H9 (cell line): Measurements from ENCODE around the gene C1orf21. TPM values are rescaled to one million over a fixed set of nuclear protein-coding genes. Genes with fewer than 3 reads are reported as not detected.

Experiments
- DNase-seq: peaks from one replicate; pipeline ENCODE4 v3.0.0-alpha.2; 2017
- H2AFZ ChIP-seq: one replicate; pipeline ENCODE4 v1.6.1; 2013; ENCODE audit warnings: mild to moderate bottlenecking, low read length, control low read depth, moderate library complexity
- H2AK5ac ChIP-seq: 2 replicates; pipeline ENCODE4 v1.6.1; 2013; ENCODE audit warnings: low read length, control low read depth, mixed read lengths; ENCODE audit not compliant: insufficient read length
- H2BK120ac ChIP-seq: one replicate; pipeline ENCODE4 v1.6.1; 2013; ENCODE audit warnings: low read depth, mild to moderate bottlenecking, low read length, control low read depth, inconsistent platforms; ENCODE audit not compliant: poor library complexity, severe bottlenecking
- H2BK12ac ChIP-seq: 2 replicates; pipeline ENCODE4 v1.6.1; 2013; ENCODE audit warnings: low read length, control low read depth, mixed read lengths, low read depth; ENCODE audit not compliant: insufficient read length
- H2BK15ac ChIP-seq: 2 replicates; pipeline ENCODE4 v1.6.1; 2013; ENCODE audit warnings: low read depth, low read length, control low read depth
- H2BK20ac ChIP-seq: one replicate; pipeline ENCODE4 v1.6.1; 2013; ENCODE audit warnings: low read depth, mild to moderate bottlenecking, low read length, control low read depth, inconsistent platforms; ENCODE audit not compliant: poor library complexity, severe bottlenecking
- H2BK5ac ChIP-seq: 2 replicates; pipeline ENCODE4 v1.6.1; 2013; ENCODE audit warnings: low read length, control low read depth, mixed read lengths; ENCODE audit not compliant: insufficient read length
- H3K14ac ChIP-seq: 2 replicates; pipeline ENCODE4 v1.6.1; 2013; ENCODE audit warnings: low read length, control low read depth; ENCODE audit not compliant: insufficient read depth
- H3K18ac ChIP-seq: 2 replicates; pipeline ENCODE4 v1.6.1; 2013; ENCODE audit warnings: low read depth, mild to moderate bottlenecking, mixed read lengths, low read length, control low read depth; ENCODE audit not compliant: insufficient read length
- H3K23ac ChIP-seq: 2 replicates; pipeline ENCODE4 v1.6.1; 2013; ENCODE audit warnings: low read length, control low read depth, mixed read lengths, low read depth; ENCODE audit not compliant: insufficient read length
- H3K23me2 ChIP-seq: 2 replicates; pipeline ENCODE4 v1.6.1; 2013; ENCODE audit warnings: low read depth, mild to moderate bottlenecking, mixed read lengths, low read length, control low read depth; ENCODE audit not compliant: insufficient read length, poor library complexity, severe bottlenecking
- H3K27ac ChIP-seq: 2 replicates; pipeline ENCODE4 v1.5.1; 2013; ENCODE audit warnings: low read length, control low read depth, mixed read lengths, low read depth; ENCODE audit not compliant: insufficient read length
- H3K27me3 ChIP-seq: 2 replicates; pipeline ENCODE4 v1.6.1; 2013; ENCODE audit warnings: low read length, control low read depth, inconsistent platforms; ENCODE audit not compliant: insufficient read depth
- H3K4ac ChIP-seq: 2 replicates; pipeline ENCODE4 v1.6.1; 2013; ENCODE audit warnings: low read depth, mild to moderate bottlenecking, control low read depth, inconsistent platforms, low read length, moderate library complexity
- H3K4me1 ChIP-seq: 2 replicates; pipeline ENCODE4 v1.6.1; 2013; ENCODE audit warnings: low read length, control low read depth, inconsistent platforms; ENCODE audit not compliant: insufficient read depth
- H3K4me2 ChIP-seq: 2 replicates; pipeline ENCODE4 v1.6.1; 2013; ENCODE audit warnings: low read length, control low read depth, mixed read lengths; ENCODE audit not compliant: insufficient read length, insufficient read depth
- H3K56ac ChIP-seq: 2 replicates; pipeline ENCODE4 v1.6.1; 2013; ENCODE audit warnings: low read depth, mild to moderate bottlenecking, mixed read lengths, low read length, control low read depth; ENCODE audit not compliant: insufficient read length
- H3K79me1 ChIP-seq: 2 replicates; pipeline ENCODE4 v1.6.1; 2013; ENCODE audit warnings: low read depth, mild to moderate bottlenecking, moderate library complexity, low read length, control low read depth, inconsistent platforms; ENCODE audit not compliant: insufficient read depth, poor library complexity, severe bottlenecking
- H3K79me2 ChIP-seq: 2 replicates; pipeline ENCODE4 v1.6.1; 2013; ENCODE audit warnings: low read length, control low read depth, inconsistent platforms; ENCODE audit not compliant: insufficient read depth
- H3K9ac ChIP-seq: 2 replicates; pipeline ENCODE4 v1.6.1; 2013; ENCODE audit warnings: low read length, control low read depth, mixed read lengths; ENCODE audit not compliant: insufficient read length; ENCODE audit errors: extremely low read depth
- H3K9me3 ChIP-seq: one replicate; pipeline ENCODE4 v1.6.1; 2013; ENCODE audit warnings: low read depth, low read length, inconsistent platforms; ENCODE audit not compliant: control insufficient read depth
- H3T11ph ChIP-seq: one replicate; pipeline ENCODE4 v1.6.1; 2013; ENCODE audit warnings: mild to moderate bottlenecking, low read length, control low read depth, inconsistent platforms
- H4K20me1 ChIP-seq: one replicate; pipeline ENCODE4 v1.6.1; 2013; ENCODE audit not compliant: control insufficient read depth, insufficient read length, insufficient read depth
- H4K5ac ChIP-seq: 2 replicates; pipeline ENCODE4 v1.6.1; 2013; ENCODE audit warnings: low read depth, mild to moderate bottlenecking, mixed read lengths, low read length, control low read depth; ENCODE audit not compliant: insufficient read length
- H4K8ac ChIP-seq: replicated peaks from 2 replicates; pipeline ENCODE4 v1.6.1; 2013; ENCODE audit warnings: low read length, control low read depth, mixed read lengths, low read depth; ENCODE audit not compliant: insufficient read length
- H4K91ac ChIP-seq: 2 replicates; pipeline ENCODE4 v1.6.1; 2013; ENCODE audit warnings: low read depth, mild to moderate bottlenecking, moderate library complexity, mixed read lengths, low read length, control low read depth; ENCODE audit not compliant: insufficient read length
- H3K27ac Mint-ChIP-seq, 3 experiments: 2 replicates in 2 of 3; 3 replicates in 1 of 3; pipeline ENCODE4 v1.8.0; 2020 to 2021; ENCODE audit warnings: mixed read lengths in 3 of 3, mild to moderate bottlenecking in 1 of 3, moderate library complexity in 1 of 3
- H3K27me3 Mint-ChIP-seq: 2 replicates; pipeline ENCODE4 v1.8.0; 2021; ENCODE audit warnings: low read depth, mild to moderate bottlenecking, moderate library complexity, mixed read lengths
- H3K36me3 Mint-ChIP-seq, 3 experiments: 2 replicates in 2 of 3; 3 replicates in 1 of 3; pipeline ENCODE4 v1.8.0; 2020 to 2021; ENCODE audit warnings: low read depth in 3 of 3, mixed read lengths in 3 of 3; ENCODE audit not compliant: insufficient read depth in 1 of 3
- H3K4me1 Mint-ChIP-seq, 2 experiments: 2 replicates each; pipeline ENCODE4 v1.8.0; 2020; ENCODE audit warnings: mixed read lengths in 2 of 2
- H3K4me3 Mint-ChIP-seq, 2 experiments: 2 replicates in 1 of 2; 3 replicates in 1 of 2; pipeline ENCODE4 v1.8.0; 2020 to 2021; ENCODE audit warnings: mild to moderate bottlenecking in 2 of 2, mixed read lengths in 2 of 2, moderate library complexity in 1 of 2
- H3K9me3 Mint-ChIP-seq, 2 experiments: 2 replicates in 1 of 2; 3 replicates in 1 of 2; pipeline ENCODE4 v1.8.0; 2020; ENCODE audit warnings: mild to moderate bottlenecking in 2 of 2, mixed read lengths in 2 of 2, moderate library complexity in 1 of 2
- WGBS: extraction: QIAGEN DNeasy Blood & Tissue Kit; methylation state at CpG from one replicate; pipeline ENCODE4 v1.1.7; 2013; ENCODE audit warnings: missing lambda C conversion rate, low lambda C conversion rate, mixed read lengths; ENCODE audit not compliant: insufficient read length; ENCODE audit errors: extremely low coverage; 5-methylcytosine and 5-hydroxymethylcytosine counted together
- total RNA-seq: library from RNA; stranded (reverse); gene quantifications from 2 replicates; pipeline ENCODE4 v1.2.1, GENCODE V29; 2021
- TF ChIP-seq, protein P1 (sequence below): fragments of 200-600 bp; sonication (generic); conservative IDR thresholded peaks from 3 replicates; pipeline ENCODE4 v1.8.0; 2021; ENCODE audit warnings: antibody characterized with exemption, mild to moderate bottlenecking

Gene C1orf21
- total RNA-seq, 1 experiment from 2014 or later = 36.0 TPM

GRCh38 chr1:184373155-184373554, 13.7 kb upstream of the C1orf21 start:
- no peak overlapping the region for H3K9ac ChIP-seq
- Mint-ChIP-seq H3K4me1 (peaks cover 16% of the 10 kb centered on the region in 2 experiments), H3K36me3 (no peaks in the 10 kb centered on the region), H3K27me3 (no peaks in the 10 kb centered on the region), H3K4me3 (no peak overlapping the region), H3K27ac (no peak overlapping the region), H3K9me3 (no peaks in the 10 kb centered on the region)
- TF ChIP-seq, protein P1, sequence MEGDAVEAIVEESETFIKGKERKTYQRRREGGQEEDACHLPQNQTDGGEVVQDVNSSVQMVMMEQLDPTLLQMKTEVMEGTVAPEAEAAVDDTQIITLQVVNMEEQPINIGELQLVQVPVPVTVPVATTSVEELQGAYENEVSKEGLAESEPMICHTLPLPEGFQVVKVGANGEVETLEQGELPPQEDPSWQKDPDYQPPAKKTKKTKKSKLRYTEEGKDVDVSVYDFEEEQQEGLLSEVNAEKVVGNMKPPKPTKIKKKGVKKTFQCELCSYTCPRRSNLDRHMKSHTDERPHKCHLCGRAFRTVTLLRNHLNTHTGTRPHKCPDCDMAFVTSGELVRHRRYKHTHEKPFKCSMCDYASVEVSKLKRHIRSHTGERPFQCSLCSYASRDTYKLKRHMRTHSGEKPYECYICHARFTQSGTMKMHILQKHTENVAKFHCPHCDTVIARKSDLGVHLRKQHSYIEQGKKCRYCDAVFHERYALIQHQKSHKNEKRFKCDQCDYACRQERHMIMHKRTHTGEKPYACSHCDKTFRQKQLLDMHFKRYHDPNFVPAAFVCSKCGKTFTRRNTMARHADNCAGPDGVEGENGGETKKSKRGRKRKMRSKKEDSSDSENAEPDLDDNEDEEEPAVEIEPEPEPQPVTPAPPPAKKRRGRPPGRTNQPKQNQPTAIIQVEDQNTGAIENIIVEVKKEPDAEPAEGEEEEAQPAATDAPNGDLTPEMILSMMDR = no peak
- H3K27ac ChIP-seq = no peak overlapping the region
- no peak overlapping the region for H4K8ac ChIP-seq
- H3K56ac ChIP-seq = no peak overlapping the region
- H3T11ph ChIP-seq = no peak overlapping the region
- DNase-seq = no peak
- no peak overlapping the region for H4K91ac ChIP-seq
- H3K79me2 ChIP-seq = no peaks in the 10 kb centered on the region
- H2BK20ac ChIP-seq = no peak overlapping the region
- no peak overlapping the region for H2BK15ac ChIP-seq
- H4K20me1 ChIP-seq = no peaks in the 10 kb centered on the region
- no peak overlapping the region for H2AK5ac ChIP-seq
- H2AFZ ChIP-seq = no peak overlapping the region
- H2BK120ac ChIP-seq = no peak overlapping the region
- H4K5ac ChIP-seq = no peak overlapping the region
- no CpG with 5 or more reads among the region's 4 CpGs for WGBS
- no peak overlapping the region for H2BK5ac ChIP-seq
- no peaks in the 10 kb centered on the region for H3K4me1 ChIP-seq
- no peaks in the 10 kb centered on the region for H3K79me1 ChIP-seq
- no peak overlapping the region for H3K23ac ChIP-seq
- no peak overlapping the region; the same call in 1 of the 2 replicates for H3K14ac ChIP-seq
- H3K4ac ChIP-seq = no peak overlapping the region
- H3K9me3 ChIP-seq = no peaks in the 10 kb centered on the region
- H3K18ac ChIP-seq = no peak overlapping the region
- H3K4me2 ChIP-seq = no peak overlapping the region
- H2BK12ac ChIP-seq = no peak overlapping the region
- 0 out of 2 replicates have a peak, but pooled peaks cover 2% of the 10 kb centered on the region for H3K27me3 ChIP-seq
- H3K23me2 ChIP-seq = no peaks in the 10 kb centered on the region
